Measurements from ENCODE around the gene ATP10D.

ATP10D gene

GRCh38 chr4:47485047-47485692 lies at the start of gene ATP10D:
Gene ATP10D (plus strand): TSS chr4:47485275. CDS start chr4:47512541, 27,266 bp downstream.
- TF ChIP-seq GATA2 (IDR thresholded peaks at IDR 0.05; ENCODE audit: low read depth, low read length) (peak; percentile 35; the same call in 1 of the 2 replicates), GATA3 (IDR thresholded peaks at IDR 0.05; ENCODE audit: low read depth, low read length) (no peak)

DNA sequence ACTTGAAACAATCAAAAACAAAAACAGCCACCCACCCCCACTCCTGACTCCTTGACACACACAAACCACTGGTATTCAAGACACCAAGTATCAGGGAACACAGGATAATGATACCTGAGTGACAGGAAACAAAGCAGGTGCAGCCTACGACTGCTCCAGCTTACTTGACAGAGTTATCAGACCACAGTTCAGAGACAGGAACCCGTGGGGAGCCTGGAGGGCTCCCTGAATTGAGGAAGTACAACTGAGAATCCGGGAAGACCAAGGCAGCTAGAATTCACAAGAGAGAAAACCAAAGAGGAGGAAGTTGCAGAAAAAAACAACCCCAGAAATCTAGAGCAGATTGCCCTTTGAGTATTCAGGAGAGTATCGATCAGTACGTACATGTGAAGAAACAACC lies 42.1 kb upstream of the ATP10D start:
- TF ChIP-seq GATA3 (IDR thresholded peaks at IDR 0.05; ENCODE audit: low read depth, low read length) (no peak), GATA2 (IDR thresholded peaks at IDR 0.05; ENCODE audit: low read depth, low read length) (no peak)

GRCh38 chr4:47444031-47444430 lies 41.0 kb upstream of the ATP10D start:
- no peak for TF ChIP-seq GATA3 (IDR thresholded peaks at IDR 0.05; ENCODE audit: low read depth, low read length)
- TF ChIP-seq GATA2 (IDR thresholded peaks at IDR 0.05; ENCODE audit: low read depth, low read length) = no peak

DNA sequence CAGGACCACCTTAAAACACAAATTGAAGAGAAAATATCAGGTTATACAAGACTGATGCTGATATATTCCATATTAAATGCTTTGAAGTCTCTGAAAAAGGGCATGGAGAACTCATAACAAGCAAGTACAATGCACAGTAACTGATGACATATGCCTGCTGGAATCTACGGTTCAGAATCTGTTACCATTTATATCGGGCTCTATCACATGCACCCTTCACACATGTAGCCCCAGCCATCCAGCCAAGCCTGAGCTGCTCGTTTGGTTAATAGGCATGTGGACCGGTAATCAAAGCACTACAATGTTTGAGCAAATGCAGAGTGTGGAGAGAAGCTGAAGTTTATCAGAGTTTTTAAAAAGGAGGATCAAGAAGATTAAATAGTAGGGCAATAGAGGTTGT lies 33.4 kb upstream of the ATP10D start:
- TF ChIP-seq GATA2 (IDR thresholded peaks at IDR 0.05; ENCODE audit: low read depth, low read length) = no peak
- no peak for TF ChIP-seq GATA3 (IDR thresholded peaks at IDR 0.05; ENCODE audit: low read depth, low read length)

DNA sequence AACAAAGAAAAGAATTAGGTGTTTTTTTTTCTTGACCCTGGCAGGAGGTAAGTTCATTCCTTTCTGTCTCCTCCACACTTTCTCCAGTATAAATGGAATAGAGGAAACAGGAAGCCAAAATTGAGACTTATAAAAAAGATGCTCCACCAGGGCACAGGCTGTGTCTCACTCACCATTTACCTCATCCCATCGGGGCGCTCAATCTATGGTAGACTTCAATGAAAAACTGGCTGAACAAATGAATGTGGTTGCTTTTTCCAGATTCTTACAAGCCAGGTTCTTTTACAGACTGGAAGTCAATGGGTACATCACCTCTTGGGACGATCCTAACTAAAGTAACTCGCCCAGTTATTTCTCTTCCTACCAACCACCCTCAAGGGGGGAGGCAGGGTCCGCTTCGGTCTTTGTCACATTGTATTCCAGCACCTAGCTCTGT lies 22.3 kb upstream of the ATP10D start:
- TF ChIP-seq GATA3 (IDR thresholded peaks at IDR 0.05; ENCODE audit: low read depth, low read length) = no peak
- peak; percentile 45; the same call in 1 of the 2 replicates for TF ChIP-seq GATA2 (IDR thresholded peaks at IDR 0.05; ENCODE audit: low read depth, low read length)

GRCh38 chr4:47463235-47463956 lies 21.7 kb upstream of the ATP10D start, which contains the start of gene COMMD8:
Gene COMMD8 (minus strand): TSS chr4:47463702. CDS start chr4:47463651, 51 bp downstream.
- TF ChIP-seq GATA2 (IDR thresholded peaks at IDR 0.05; ENCODE audit: low read depth, low read length) (peak; percentile 63), GATA3 (IDR thresholded peaks at IDR 0.05; ENCODE audit: low read depth, low read length) (no peak)

DNA sequence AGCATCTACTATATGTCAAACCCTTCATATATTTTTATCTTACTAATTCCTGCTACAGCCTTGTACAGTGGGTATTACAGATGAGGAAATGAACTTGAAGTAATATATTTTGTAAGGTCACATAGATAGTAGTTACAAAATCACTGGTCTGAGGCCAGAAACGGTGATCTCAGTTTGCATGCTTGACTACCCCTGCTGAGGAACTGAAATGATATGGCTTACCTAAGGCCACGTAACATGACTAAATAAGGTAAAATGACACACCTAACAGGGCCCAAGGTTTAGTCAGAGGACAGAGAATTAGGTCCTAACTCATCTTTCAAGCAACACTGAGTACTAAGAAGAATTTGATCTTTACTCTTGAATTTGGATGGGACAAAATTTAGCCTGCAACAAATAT lies 20.1 kb upstream of the ATP10D start:
- no peak for TF ChIP-seq GATA3 (IDR thresholded peaks at IDR 0.05; ENCODE audit: low read depth, low read length)
- TF ChIP-seq GATA2 (IDR thresholded peaks at IDR 0.05; ENCODE audit: low read depth, low read length) = no peak

DNA sequence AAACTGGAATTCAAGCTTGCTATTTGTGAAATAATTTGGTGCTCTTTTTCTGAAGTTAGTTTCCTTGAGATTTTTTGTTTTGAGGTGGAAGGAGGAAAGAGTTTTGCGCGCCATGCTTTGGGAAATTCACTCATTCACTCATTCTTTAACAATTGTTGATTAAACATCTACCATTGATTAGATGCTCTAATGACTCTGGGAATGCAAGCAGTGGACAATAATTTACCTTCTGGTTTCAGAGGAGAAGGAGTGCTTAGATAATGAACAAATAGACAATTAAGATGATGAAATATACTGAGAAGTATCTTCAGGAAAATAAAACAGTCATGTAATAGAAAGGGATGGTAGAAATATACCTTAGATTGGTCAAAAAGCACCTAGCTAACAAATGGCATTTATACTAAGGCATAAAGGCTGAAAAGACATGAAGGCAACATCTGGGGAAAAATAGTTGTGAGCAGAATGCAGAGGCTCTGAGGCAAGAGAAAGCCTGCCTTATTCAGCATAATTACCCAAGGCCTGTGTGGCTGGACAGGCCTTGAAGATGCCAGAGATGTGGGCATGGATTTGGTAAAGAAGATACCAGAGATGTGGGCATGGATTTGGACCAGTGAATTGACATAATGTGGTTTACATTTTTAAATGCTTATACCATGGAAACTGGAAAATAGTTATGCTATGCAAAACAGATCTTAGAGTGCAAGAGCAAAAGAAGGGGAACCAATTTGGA lies 18.9 kb upstream of the ATP10D start:
- TF ChIP-seq GATA3 (IDR thresholded peaks at IDR 0.05; ENCODE audit: low read depth, low read length) (no peak), GATA2 (IDR thresholded peaks at IDR 0.05; ENCODE audit: low read depth, low read length) (no peak)

- TF ChIP-seq GATA2 (IDR thresholded peaks at IDR 0.05; ENCODE audit: low read depth, low read length) (no peak), GATA3 (IDR thresholded peaks at IDR 0.05; ENCODE audit: low read depth, low read length) (no peak)
Observed at GRCh38 chr4:47468706-47469365, 16.2 kb upstream of the ATP10D start.

GRCh38 chr4:47469951-47470350 lies 15.1 kb upstream of the ATP10D start:
- no peak for TF ChIP-seq GATA2 (IDR thresholded peaks at IDR 0.05; ENCODE audit: low read depth, low read length)
- no peak for TF ChIP-seq GATA3 (IDR thresholded peaks at IDR 0.05; ENCODE audit: low read depth, low read length)

DNA sequence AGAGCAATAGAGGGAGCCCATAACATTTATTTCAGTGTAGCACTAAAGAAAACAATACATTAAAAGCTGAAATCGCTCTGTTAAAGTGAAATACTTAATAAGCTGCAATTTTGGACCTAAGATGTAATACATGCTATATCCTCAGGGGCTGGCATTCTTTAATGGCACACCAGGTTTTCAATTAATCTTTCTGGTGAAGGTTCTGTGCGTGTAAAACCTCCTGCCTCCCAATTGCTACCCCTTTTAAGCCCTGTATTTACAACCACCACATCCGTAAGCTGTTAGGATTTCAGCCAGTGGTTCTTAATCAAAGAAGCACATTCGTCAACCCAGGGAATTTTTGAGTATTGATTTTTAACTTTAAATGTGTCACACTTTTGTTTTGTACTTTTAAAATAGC lies 14.0 kb upstream of the ATP10D start:
- TF ChIP-seq GATA2 (IDR thresholded peaks at IDR 0.05; ENCODE audit: low read depth, low read length) = no peak
- no peak for TF ChIP-seq GATA3 (IDR thresholded peaks at IDR 0.05; ENCODE audit: low read depth, low read length)

DNA sequence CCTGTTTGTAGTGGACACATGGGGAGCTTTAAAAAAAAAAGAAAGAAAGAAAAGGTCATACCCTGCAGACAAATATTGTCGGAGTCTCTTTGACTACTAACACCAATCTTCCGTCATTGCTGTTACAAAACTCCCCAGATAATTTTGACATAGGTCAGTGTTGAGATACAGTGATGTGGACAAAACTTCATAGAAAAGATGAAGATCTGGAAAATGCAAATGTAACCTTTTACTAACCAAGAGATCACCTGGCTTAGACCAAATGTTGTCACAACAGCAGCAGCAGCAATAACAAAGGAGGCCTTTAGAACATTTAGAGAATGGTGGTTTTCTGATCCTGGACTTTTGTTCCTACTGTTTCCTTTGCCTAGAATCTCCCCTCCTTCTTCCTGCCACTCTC lies 13.5 kb upstream of the ATP10D start:
- TF ChIP-seq GATA2 (IDR thresholded peaks at IDR 0.05; ENCODE audit: low read depth, low read length) (no peak), GATA3 (IDR thresholded peaks at IDR 0.05; ENCODE audit: low read depth, low read length) (no peak)

GRCh38 chr4:47473141-47473750 lies 11.8 kb upstream of the ATP10D start:
- TF ChIP-seq GATA3 (IDR thresholded peaks at IDR 0.05; ENCODE audit: low read depth, low read length) (no peak), GATA2 (IDR thresholded peaks at IDR 0.05; ENCODE audit: low read depth, low read length) (no peak)

All from SH-SY5Y (cell line).